Diencephalon (tissue), 1 donor: ENCODE results near the gene IGFBP3. TPM values are rescaled to one million over a fixed set of nuclear protein-coding genes. Genes with fewer than 3 reads are reported as not detected.

Experiments
- total RNA-seq: library from RNA; depleted of rRNA; stranded (reverse); fragments of >200 nt; gene quantifications from one replicate; pipeline ENCODE4 v1.2.3, GENCODE V29; 2014

IGFBP3 gene, protein sequence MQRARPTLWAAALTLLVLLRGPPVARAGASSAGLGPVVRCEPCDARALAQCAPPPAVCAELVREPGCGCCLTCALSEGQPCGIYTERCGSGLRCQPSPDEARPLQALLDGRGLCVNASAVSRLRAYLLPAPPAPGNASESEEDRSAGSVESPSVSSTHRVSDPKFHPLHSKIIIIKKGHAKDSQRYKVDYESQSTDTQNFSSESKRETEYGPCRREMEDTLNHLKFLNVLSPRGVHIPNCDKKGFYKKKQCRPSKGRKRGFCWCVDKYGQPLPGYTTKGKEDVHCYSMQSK
- total RNA-seq = 7.2 TPM

DNA sequence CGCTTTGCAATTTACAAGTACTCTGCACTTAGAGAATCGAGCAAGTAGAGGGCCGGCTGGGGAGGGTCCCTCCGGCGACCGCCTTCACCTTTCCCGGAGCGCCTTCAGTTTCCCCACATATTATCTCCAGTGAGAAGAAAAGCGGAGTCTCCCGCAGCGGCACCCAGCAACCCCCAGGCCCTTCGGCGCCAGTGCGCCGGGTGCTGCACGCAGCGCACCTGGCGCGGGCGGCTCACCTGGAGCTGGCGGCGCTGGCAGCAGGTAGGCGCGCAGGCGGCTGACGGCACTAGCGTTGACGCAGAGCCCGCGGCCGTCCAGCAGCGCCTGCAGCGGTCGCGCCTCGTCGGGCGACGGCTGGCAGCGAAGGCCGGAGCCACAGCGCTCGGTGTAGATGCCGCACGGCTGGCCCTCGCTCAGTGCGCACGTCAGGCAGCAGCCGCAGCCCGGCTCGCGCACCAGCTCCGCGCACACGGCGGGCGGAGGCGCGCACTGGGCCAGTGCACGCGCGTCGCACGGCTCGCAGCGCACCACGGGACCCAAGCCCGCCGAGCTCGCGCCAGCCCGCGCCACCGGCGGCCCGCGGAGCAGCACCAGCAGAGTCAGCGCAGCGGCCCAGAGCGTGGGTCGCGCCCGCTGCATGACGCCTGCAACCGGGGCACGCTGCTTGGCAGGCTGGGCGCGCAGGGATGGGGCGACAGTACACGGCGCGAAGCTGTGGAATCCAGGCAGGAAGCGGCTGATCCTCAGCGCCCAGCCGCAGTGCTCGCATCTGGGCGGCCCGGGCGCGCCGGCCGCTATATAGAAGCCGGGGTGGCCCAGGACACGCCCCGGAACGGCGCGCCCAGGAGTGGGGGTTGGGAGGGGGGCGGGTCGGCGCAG is at the start of gene IGFBP3:
IGFBP3 (minus strand) TSS at position 771 of the 879 bp plus-strand sequence; CDS start at position 639, 132 bp downstream.

DNA sequence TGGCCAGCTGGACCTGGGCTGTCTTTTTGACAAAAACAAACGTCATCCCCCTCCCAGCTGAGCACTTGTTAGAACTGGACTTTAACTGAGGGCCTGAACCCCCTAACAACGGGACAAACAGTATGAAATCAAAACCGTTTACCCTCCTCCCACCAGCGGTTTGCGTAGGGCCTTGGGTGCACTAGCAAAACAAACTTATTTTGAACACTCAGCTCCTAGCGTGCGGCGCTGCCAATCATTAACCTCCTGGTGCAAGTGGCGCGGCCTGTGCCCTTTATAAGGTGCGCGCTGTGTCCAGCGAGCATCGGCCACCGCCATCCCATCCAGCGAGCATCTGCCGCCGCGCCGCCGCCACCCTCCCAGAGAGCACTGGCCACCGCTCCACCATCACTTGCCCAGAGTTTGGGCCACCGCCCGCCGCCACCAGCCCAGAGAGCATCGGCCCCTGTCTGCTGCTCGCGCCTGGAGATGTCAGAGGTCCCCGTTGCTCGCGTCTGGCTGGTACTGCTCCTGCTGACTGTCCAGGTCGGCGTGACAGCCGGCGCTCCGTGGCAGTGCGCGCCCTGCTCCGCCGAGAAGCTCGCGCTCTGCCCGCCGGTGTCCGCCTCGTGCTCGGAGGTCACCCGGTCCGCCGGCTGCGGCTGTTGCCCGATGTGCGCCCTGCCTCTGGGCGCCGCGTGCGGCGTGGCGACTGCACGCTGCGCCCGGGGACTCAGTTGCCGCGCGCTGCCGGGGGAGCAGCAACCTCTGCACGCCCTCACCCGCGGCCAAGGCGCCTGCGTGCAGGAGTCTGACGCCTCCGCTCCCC is 32.7 kb downstream of the IGFBP3 start, which contains the start of gene IGFBP1:
IGFBP1 (plus strand) TSS at position 304 of the 808 bp plus-strand sequence; CDS start at position 469, 165 bp downstream.

DNA sequence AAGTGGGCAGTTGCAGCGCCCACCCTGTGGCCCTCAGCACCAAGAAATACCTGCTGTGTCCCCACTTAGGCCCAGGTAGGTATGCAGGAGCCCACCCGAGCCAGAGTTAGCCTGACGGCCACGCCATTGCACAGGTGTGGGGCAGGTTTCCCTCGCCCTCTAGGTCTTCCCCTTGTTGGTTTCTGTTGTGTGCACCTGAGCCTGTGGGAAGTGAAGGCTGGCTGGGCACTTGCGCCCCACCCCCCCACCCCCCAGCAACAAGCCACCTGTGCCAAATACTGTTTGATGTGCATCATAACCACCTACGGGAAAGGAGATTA is 48.1 kb downstream of the IGFBP3 start, which contains the start of gene CCDC201:
CCDC201 (minus strand) TSS at position 48 of the 320 bp plus-strand sequence. CDS start 75 bp downstream, outside the sequence.

Other genes starting within 250 kb of the IGFBP3 start
- not detected for gene CCDC201, start 48.2 kb downstream of the IGFBP3 start, total RNA-seq
- 0.23 TPM for gene IGFBP1, start 32.8 kb downstream of the IGFBP3 start, total RNA-seq